AG09309 (cell line): Measurements from ENCODE around the gene MPHOSPH10.

Experiments used
- DNase-seq: peaks from one replicate; pipeline ENCODE4 v3.0.0-alpha.2; 2010; ENCODE audit warnings: low read depth
- H3K4me3 ChIP-seq: 2 replicates; pipeline ENCODE4 v1.5.1; 2011; ENCODE audit warnings: mild to moderate bottlenecking, low read depth, low read length, moderate library complexity; ENCODE audit not compliant: control insufficient read depth
- TF ChIP-seq, protein P1 (sequence below): IDR thresholded peaks from 2 replicates; pipeline ENCODE4 v1.5.1; 2011; ENCODE audit warnings: mild to moderate bottlenecking, low read depth, low read length, inconsistent platforms; ENCODE audit not compliant: insufficient read depth, control insufficient read depth; ENCODE audit errors: missing control alignments

The MPHOSPH10 gene

DNA sequence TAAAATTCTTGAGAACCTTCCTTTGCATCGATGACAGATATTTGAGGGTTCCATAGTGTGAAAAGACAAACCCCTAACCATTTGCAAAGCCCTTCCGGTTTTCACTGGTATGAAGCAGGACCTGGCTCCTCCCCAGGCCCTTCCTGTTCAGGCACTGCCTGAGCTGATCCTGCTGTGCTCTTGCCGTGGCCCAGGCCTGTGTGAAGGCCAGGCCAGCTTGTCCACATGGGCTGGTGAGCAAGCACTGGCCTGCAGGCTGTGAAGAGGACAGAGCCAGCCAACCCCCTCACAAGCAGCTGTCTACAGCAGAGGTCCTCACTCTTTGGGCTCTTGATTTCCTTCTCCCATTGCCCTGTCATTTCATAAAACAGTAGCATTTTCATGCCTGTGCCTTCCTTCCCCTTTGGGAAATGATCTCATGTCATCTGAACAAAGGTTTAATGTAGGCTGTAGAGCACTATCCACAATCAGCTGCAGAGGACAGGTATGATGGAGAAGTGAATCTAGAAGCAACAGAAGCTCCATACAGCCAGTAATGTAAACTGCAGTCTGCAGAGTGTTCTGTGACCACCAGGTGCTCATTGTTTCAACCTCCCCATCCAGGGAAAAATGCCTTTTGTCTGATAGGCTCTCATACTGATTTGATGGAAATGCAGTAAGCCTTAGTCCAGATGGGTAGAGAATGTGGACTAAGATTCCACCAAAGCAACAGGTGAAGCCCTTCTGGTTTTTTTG is 19.8 kb downstream of the MPHOSPH10 start:
- DNase-seq = no peak
- TF ChIP-seq, protein P1, sequence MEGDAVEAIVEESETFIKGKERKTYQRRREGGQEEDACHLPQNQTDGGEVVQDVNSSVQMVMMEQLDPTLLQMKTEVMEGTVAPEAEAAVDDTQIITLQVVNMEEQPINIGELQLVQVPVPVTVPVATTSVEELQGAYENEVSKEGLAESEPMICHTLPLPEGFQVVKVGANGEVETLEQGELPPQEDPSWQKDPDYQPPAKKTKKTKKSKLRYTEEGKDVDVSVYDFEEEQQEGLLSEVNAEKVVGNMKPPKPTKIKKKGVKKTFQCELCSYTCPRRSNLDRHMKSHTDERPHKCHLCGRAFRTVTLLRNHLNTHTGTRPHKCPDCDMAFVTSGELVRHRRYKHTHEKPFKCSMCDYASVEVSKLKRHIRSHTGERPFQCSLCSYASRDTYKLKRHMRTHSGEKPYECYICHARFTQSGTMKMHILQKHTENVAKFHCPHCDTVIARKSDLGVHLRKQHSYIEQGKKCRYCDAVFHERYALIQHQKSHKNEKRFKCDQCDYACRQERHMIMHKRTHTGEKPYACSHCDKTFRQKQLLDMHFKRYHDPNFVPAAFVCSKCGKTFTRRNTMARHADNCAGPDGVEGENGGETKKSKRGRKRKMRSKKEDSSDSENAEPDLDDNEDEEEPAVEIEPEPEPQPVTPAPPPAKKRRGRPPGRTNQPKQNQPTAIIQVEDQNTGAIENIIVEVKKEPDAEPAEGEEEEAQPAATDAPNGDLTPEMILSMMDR = no peak
- H3K4me3 ChIP-seq = no peak overlapping the region

GRCh38 chr2:71151620-71152019 is 21.2 kb downstream of the MPHOSPH10 start:
- TF ChIP-seq, protein P1 = no peak
- no peak for DNase-seq
- H3K4me3 ChIP-seq = no peak overlapping the region

- no peak for DNase-seq
- H3K4me3 ChIP-seq = no peak overlapping the region
- TF ChIP-seq, protein P1 = no peak
Measured at GRCh38 chr2:71153585-71154224, 23.3 kb downstream of the MPHOSPH10 start.

DNA sequence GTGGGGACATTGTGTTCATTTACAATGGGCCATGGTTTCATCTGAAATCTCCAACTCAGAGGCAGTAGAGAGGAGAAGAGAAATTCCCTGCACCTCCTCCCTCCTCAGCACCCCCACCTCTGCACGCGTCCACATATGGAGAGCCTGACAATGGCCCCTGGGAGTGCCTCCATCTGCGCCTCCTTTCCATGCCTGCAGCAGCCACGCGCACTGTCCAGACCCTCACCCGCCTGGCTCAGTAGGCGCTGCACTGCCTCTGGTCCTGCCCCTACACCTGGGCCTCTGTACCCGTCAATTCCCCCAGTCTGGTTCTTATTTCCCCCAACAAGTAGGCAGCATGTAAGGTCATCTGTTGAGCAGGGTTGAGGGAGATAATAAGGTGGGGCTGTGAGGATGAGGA is 23.8 kb downstream of the MPHOSPH10 start:
- no peak overlapping the region for H3K4me3 ChIP-seq
- TF ChIP-seq, protein P1 = no peak
- DNase-seq = no peak

DNA sequence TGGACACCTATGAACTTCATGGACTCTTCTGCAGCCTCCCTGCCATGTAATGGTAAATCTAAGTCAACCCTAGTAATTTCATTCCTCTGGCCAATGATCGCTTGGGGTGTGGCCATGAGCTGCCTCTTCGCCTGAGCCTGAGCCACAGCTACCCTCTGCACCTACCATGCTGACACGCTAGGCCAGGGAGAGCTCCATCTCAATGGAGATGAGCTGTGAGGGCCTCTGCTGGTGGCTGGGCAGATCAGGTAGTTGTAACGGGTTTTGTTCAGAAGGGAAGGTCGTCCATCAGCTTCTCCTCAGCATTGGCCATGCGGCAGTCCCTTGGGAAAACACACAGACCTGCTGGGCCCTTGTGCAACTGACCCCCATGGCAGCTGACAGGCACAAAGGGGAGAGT is 24.4 kb downstream of the MPHOSPH10 start:
- no peak overlapping the region for H3K4me3 ChIP-seq
- TF ChIP-seq, protein P1 = peak; percentile 17
- no peak for DNase-seq

DNA sequence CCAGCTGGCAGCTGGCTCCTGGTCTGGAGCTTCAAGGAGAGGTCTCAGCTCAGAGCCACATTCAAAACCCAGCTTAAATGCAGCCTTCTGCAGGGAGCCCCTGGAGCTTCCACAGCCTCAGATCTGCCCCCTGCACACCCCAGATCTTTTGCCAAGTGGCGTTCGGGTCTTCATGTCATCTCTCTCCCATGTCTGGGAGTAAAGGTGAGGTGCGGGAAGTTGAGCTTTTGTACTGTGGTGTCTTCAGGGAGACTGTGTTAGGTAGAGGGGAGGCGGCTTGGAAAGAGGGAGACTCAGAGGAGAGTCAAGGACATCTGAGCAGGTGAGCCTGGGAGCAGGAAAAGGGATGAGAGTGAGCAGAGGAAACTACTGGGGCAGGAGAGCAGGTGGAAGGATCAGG is 25.4 kb downstream of the MPHOSPH10 start:
- DNase-seq = no peak
- TF ChIP-seq, protein P1 = no peak
- H3K4me3 ChIP-seq = no peak overlapping the region
